Islet precursor cell (in vitro differentiated cells): ENCODE measurements around the gene WWOX.
"Not testable (repeated sequence)": the region's sequence is repeated elsewhere in the genome, so short reads cannot be mapped to it uniquely, and the experiment has no call there.

Experiments
- DNase-seq: peaks from one replicate; pipeline ENCODE4 v3.0.0-alpha.2; 2018

The WWOX gene

GRCh38 chr16:78672779-78673556 is 573.5 kb downstream of the WWOX start:
- DNase-seq: no peak

GRCh38 chr16:78673884-78674283 is 574.4 kb downstream of the WWOX start:
- no peak for DNase-seq

- DNase-seq: no peak
Measured at GRCh38 chr16:78675312-78675711, 575.9 kb downstream of the WWOX start.

GRCh38 chr16:78675951-78676792 is 576.7 kb downstream of the WWOX start:
- no peak for DNase-seq

- DNase-seq: no peak
Measured at GRCh38 chr16:78677181-78677731, 577.8 kb downstream of the WWOX start.

- no peak for DNase-seq
Measured at GRCh38 chr16:78679546-78679945, 580.1 kb downstream of the WWOX start.

GRCh38 chr16:78681743-78682142 is 582.3 kb downstream of the WWOX start:
- DNase-seq: no peak

- DNase-seq: peak; percentile 76
Measured at GRCh38 chr16:78684030-78684611, 584.7 kb downstream of the WWOX start.

- DNase-seq: no peak
Measured at GRCh38 chr16:78684655-78685375, 585.4 kb downstream of the WWOX start.

GRCh38 chr16:78686601-78687000 is 587.1 kb downstream of the WWOX start:
- no peak for DNase-seq

- DNase-seq: no peak
Measured at GRCh38 chr16:78689028-78689427, 589.6 kb downstream of the WWOX start.

- DNase-seq: no peak
Measured at GRCh38 chr16:78689536-78689935, 590.1 kb downstream of the WWOX start.

- no peak for DNase-seq
Measured at GRCh38 chr16:78690510-78690909, 591.1 kb downstream of the WWOX start.

GRCh38 chr16:78691746-78692145 is 592.3 kb downstream of the WWOX start:
- not testable (repeated sequence) for DNase-seq

- no peak for DNase-seq
Measured at GRCh38 chr16:78693496-78693895, 594.0 kb downstream of the WWOX start.

- DNase-seq: no peak
Measured at GRCh38 chr16:78694414-78694813, 595.0 kb downstream of the WWOX start.

- DNase-seq: no peak
Measured at GRCh38 chr16:78695391-78695790, 595.9 kb downstream of the WWOX start.

- DNase-seq: no peak
Measured at GRCh38 chr16:78696797-78697196, 597.3 kb downstream of the WWOX start.

- DNase-seq: no peak
Measured at GRCh38 chr16:78697426-78697825, 598.0 kb downstream of the WWOX start.

- no peak for DNase-seq
Measured at GRCh38 chr16:78703936-78704335, 604.5 kb downstream of the WWOX start.

- no peak for DNase-seq
Measured at GRCh38 chr16:78704416-78704815, 605.0 kb downstream of the WWOX start.

GRCh38 chr16:78705694-78706093 is 606.2 kb downstream of the WWOX start:
- DNase-seq: no peak

- no peak for DNase-seq
Measured at GRCh38 chr16:78706637-78707036, 607.2 kb downstream of the WWOX start.
